GM23338 (cell line): ENCODE results near the gene CALML3. TPM values are rescaled to one million over a fixed set of nuclear protein-coding genes. Genes with fewer than 3 reads are reported as not detected.

ENCODE experiments used
- ATAC-seq: fragments of 200-7000 bp; cut with Tn5 transposase; 3 replicates; pipeline ENCODE4 v1.9.1; 2020
- DNase-seq: peaks from one replicate; pipeline ENCODE4 v3.0.0-alpha.2; 2015; ENCODE audit warnings: low spot score
- H2AFZ ChIP-seq: fragments of 200-600 bp; sonication (generic); 2 replicates; pipeline ENCODE4 v1.8.0; 2016; ENCODE audit warnings: antibody characterized with exemption, mild to moderate bottlenecking, moderate library complexity
- H3F3A ChIP-seq: fragments of 200-600 bp; sonication (generic); replicated peaks from 2 replicates; pipeline ENCODE4 v1.8.0; 2017; ENCODE audit warnings: antibody characterized with exemption, mixed run types, low read depth
- H3K27ac ChIP-seq: fragments of 200-600 bp; sonication (generic); 2 replicates; pipeline ENCODE4 v1.6.1; 2016; ENCODE audit warnings: low read depth
- H3K27me3 ChIP-seq: fragments of 200-600 bp; sonication (generic); 2 replicates; pipeline ENCODE4 v1.8.0; 2016; ENCODE audit warnings: mild to moderate bottlenecking, mixed run types, moderate library complexity; ENCODE audit not compliant: insufficient read depth
- H3K36me3 ChIP-seq: fragments of 200-600 bp; sonication (generic); 2 replicates; pipeline ENCODE4 v1.8.0; 2016; ENCODE audit warnings: mild to moderate bottlenecking; ENCODE audit not compliant: insufficient read depth
- H3K4me1 ChIP-seq: fragments of 200-600 bp; sonication (generic); 2 replicates; pipeline ENCODE4 v1.8.0; 2016; ENCODE audit warnings: mild to moderate bottlenecking, moderate library complexity; ENCODE audit not compliant: insufficient read depth
- H3K4me2 ChIP-seq: fragments of 200-600 bp; sonication (generic); 2 replicates; pipeline ENCODE4 v1.7.1; 2017; ENCODE audit warnings: mixed run types
- H3K4me3 ChIP-seq: fragments of 200-600 bp; sonication (generic); 2 replicates; pipeline ENCODE4 v1.6.1; 2016; ENCODE audit warnings: mixed run types
- H3K79me2 ChIP-seq: fragments of 200-600 bp; sonication (generic); replicated peaks from 2 replicates; pipeline ENCODE4 v1.8.0; 2017; ENCODE audit warnings: mild to moderate bottlenecking; ENCODE audit not compliant: insufficient read depth
- H3K9me2 ChIP-seq: fragments of 200-600 bp; sonication (generic); 2 replicates; pipeline ENCODE4 v1.8.0; 2017; ENCODE audit not compliant: insufficient read depth
- H4K20me1 ChIP-seq: fragments of 200-600 bp; sonication (generic); replicated peaks from 2 replicates; pipeline ENCODE4 v1.8.0; 2017; ENCODE audit warnings: mild to moderate bottlenecking; ENCODE audit not compliant: insufficient read depth
- H3K27ac Mint-ChIP-seq: 2 replicates; pipeline ENCODE4 v1.8.0; 2020; ENCODE audit warnings: inconsistent platforms, mild to moderate bottlenecking, moderate library complexity, mixed read lengths
- H3K27me3 Mint-ChIP-seq: 3 replicates; pipeline ENCODE4 v1.8.0; 2022; ENCODE audit warnings: low read depth, mild to moderate bottlenecking, moderate library complexity, mixed read lengths, inconsistent platforms; ENCODE audit not compliant: insufficient read depth, poor library complexity
- H3K36me3 Mint-ChIP-seq: 3 replicates; pipeline ENCODE4 v1.8.0; 2021; ENCODE audit warnings: low read depth, mild to moderate bottlenecking, inconsistent platforms, moderate library complexity, mixed read lengths
- H3K4me1 Mint-ChIP-seq: 3 replicates; pipeline ENCODE4 v1.8.0; 2020; ENCODE audit warnings: mild to moderate bottlenecking, inconsistent platforms, mixed read lengths
- H3K4me3 Mint-ChIP-seq: 3 replicates; pipeline ENCODE4 v1.8.0; 2021; ENCODE audit warnings: moderate library complexity, mild to moderate bottlenecking, inconsistent platforms, mixed read lengths
- H3K9me3 Mint-ChIP-seq: 3 replicates; pipeline ENCODE4 v1.8.0; 2020; ENCODE audit warnings: moderate library complexity, mild to moderate bottlenecking, inconsistent platforms, mixed read lengths
- CREB1 ChIP-seq: fragments of 250-450 bp; sonication (Bioruptor Pico); IDR thresholded peaks from 2 replicates; pipeline ENCODE4 v1.5.0; 2020; ENCODE audit warnings: low read depth, mild to moderate bottlenecking, moderate library complexity
- ETS1 ChIP-seq: IDR thresholded peaks from 2 replicates; pipeline ENCODE4 v1.6.1; 2016; ENCODE audit warnings: antibody characterized with exemption
- EZH2 ChIP-seq: fragments of 200-600 bp; sonication (generic); IDR thresholded peaks from one replicate; pipeline ENCODE4 v1.8.0; 2017; ENCODE audit warnings: antibody characterized with exemption, mild to moderate bottlenecking, low read depth; ENCODE audit not compliant: unreplicated experiment
- EZH2phosphoT487 ChIP-seq: fragments of 200-600 bp; sonication (generic); IDR thresholded peaks from one replicate; pipeline ENCODE4 v1.8.1; 2018; ENCODE audit warnings: antibody characterized with exemption; ENCODE audit not compliant: unreplicated experiment
- JUNB ChIP-seq: IDR thresholded peaks from one replicate; pipeline ENCODE4 v1.6.1; 2016; ENCODE audit warnings: antibody characterized with exemption; ENCODE audit not compliant: unreplicated experiment
- NANOG ChIP-seq: IDR thresholded peaks from 2 replicates; pipeline ENCODE4 v1.6.1; 2016; ENCODE audit warnings: antibody characterized with exemption, borderline replicate concordance
- POLR2AphosphoS5 ChIP-seq: IDR thresholded peaks from 2 replicates; pipeline ENCODE4 v1.6.1; 2016; ENCODE audit warnings: antibody characterized with exemption, low read depth
- STAT1 ChIP-seq: IDR thresholded peaks from one replicate; pipeline ENCODE4 v1.6.1; 2016; ENCODE audit warnings: antibody characterized with exemption; ENCODE audit not compliant: unreplicated experiment
- ZNF331 ChIP-seq: fragments of 250-450 bp; sonication (Bioruptor Pico); IDR thresholded peaks from 2 replicates; pipeline ENCODE4 v1.5.0; 2020; ENCODE audit warnings: low read depth, mild to moderate bottlenecking, moderate library complexity
- ZNF462 ChIP-seq: fragments of 250-450 bp; sonication (Bioruptor Pico); IDR thresholded peaks from 2 replicates; pipeline ENCODE4 v1.5.0; 2020; ENCODE audit warnings: mild to moderate bottlenecking, moderate library complexity
- polyA plus RNA-seq: library from polyadenylated mRNA; unstranded; fragments of >200 nt; fragmentation: Nextera tagmentation; extraction: Ambion mirVana; gene quantifications from 2 replicates; pipeline ENCODE4 v1.2.1, GENCODE V29; 2016
- total RNA-seq: library from RNA; depleted of rRNA; stranded (reverse); fragments of >200 nt; shearing (Covaris generic); gene quantifications from 2 replicates; pipeline ENCODE4 v1.2.3, GENCODE V29; 2014
- TF ChIP-seq, protein P1 (sequence below): IDR thresholded peaks from one replicate; pipeline ENCODE4 v1.6.1; 2018; ENCODE audit warnings: antibody characterized with exemption; ENCODE audit not compliant: unreplicated experiment

CALML3 gene
- total and polyA plus RNA-seq, 2 experiments from 2014 or later = not detected

DNA sequence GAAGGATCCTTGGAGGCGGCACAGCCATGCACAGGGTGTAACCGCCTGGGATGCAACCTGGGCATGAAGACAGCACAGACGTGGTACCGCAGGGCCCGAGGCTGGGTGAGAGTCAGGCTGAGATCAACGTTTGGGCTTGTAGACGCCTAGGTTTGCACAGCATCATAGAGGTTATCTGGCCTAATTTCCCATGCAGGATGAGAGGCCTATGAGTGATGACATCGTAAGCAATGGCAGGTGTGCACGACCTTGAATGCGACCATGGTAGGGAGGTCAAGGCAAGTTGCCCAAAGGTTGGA is 7.5 kb downstream of the CALML3 start:
- Mint-ChIP-seq H3K27me3 (peaks cover 12% of the 10 kb centered on the region), H3K4me3 (no peak overlapping the region), H3K9me3 (peaks cover 3% of the 10 kb centered on the region; the same call in 2 of the 3 replicates), H3K4me1 (peaks cover 3% of the 10 kb centered on the region), H3K36me3 (no peaks in the 10 kb centered on the region), H3K27ac (no peak overlapping the region)
- Histone ChIP-seq H3K9me2 (no peaks in the 10 kb centered on the region), H3K27ac (no peak overlapping the region), H3K27me3 (no peaks in the 10 kb centered on the region), H3K79me2 (no peaks in the 10 kb centered on the region), H4K20me1 (no peaks in the 10 kb centered on the region), H3K4me2 (no peak overlapping the region), H3K36me3 (no peaks in the 10 kb centered on the region), H3F3A (no peaks in the 10 kb centered on the region), H2AFZ (no peak overlapping the region), H3K4me1 (no peaks in the 10 kb centered on the region), H3K4me3 (no peak overlapping the region)
- TF ChIP-seq ZNF331 = no peak
- no peak for TF ChIP-seq ZNF462 (CRISPR knock-in tag)
- TF ChIP-seq EZH2phosphoT487 = no peak
- no peak for TF ChIP-seq STAT1
- TF ChIP-seq JUNB = no peak
- TF ChIP-seq POLR2AphosphoS5 = no peak
- ATAC-seq = no peak
- DNase-seq = no peak

DNA sequence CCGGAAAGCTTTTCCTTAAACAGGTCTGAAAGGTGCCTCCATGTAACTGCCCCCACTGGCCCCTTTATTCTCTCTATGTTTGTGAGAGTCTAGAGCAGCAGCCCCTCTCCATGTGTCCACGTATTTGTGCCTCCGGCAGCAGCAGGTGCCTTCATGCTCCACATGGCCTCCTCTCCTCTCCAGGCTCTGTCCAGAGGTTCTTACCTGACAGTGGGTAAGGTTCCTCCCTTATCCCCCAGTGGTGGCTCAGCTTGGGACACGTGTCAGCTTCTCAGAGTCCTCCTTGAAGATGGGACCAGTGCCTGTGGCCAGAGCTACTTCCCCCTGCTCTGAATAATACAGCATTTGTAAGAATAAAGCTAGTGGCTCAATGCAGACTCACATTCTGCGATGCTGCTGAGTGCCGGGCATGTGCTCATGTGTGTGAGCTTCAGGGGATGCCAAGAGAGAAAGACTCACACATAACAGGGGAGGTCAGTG is 7.9 kb downstream of the CALML3 start:
- Mint-ChIP-seq H3K27ac (no peak overlapping the region), H3K27me3 (peaks cover 10% of the 10 kb centered on the region), H3K9me3 (peaks cover 3% of the 10 kb centered on the region; the same call in 2 of the 3 replicates), H3K4me1 (peaks cover 3% of the 10 kb centered on the region), H3K36me3 (no peaks in the 10 kb centered on the region), H3K4me3 (no peak overlapping the region)
- Histone ChIP-seq H4K20me1 (no peaks in the 10 kb centered on the region), H3K4me2 (no peak overlapping the region), H2AFZ (no peak overlapping the region), H3K27ac (no peak overlapping the region), H3K4me1 (no peaks in the 10 kb centered on the region), H3K27me3 (no peaks in the 10 kb centered on the region), H3F3A (no peaks in the 10 kb centered on the region), H3K4me3 (no peak overlapping the region), H3K79me2 (no peaks in the 10 kb centered on the region), H3K36me3 (no peaks in the 10 kb centered on the region), H3K9me2 (no peaks in the 10 kb centered on the region)
- ATAC-seq (no peak), DNase-seq (no peak)
- TF ChIP-seq STAT1 (no peak), EZH2 (no peak), NANOG (no peak), JUNB (no peak), CREB1 (CRISPR knock-in tag) (no peak), ETS1 (no peak), POLR2AphosphoS5 (no peak)
- TF ChIP-seq, protein P1, sequence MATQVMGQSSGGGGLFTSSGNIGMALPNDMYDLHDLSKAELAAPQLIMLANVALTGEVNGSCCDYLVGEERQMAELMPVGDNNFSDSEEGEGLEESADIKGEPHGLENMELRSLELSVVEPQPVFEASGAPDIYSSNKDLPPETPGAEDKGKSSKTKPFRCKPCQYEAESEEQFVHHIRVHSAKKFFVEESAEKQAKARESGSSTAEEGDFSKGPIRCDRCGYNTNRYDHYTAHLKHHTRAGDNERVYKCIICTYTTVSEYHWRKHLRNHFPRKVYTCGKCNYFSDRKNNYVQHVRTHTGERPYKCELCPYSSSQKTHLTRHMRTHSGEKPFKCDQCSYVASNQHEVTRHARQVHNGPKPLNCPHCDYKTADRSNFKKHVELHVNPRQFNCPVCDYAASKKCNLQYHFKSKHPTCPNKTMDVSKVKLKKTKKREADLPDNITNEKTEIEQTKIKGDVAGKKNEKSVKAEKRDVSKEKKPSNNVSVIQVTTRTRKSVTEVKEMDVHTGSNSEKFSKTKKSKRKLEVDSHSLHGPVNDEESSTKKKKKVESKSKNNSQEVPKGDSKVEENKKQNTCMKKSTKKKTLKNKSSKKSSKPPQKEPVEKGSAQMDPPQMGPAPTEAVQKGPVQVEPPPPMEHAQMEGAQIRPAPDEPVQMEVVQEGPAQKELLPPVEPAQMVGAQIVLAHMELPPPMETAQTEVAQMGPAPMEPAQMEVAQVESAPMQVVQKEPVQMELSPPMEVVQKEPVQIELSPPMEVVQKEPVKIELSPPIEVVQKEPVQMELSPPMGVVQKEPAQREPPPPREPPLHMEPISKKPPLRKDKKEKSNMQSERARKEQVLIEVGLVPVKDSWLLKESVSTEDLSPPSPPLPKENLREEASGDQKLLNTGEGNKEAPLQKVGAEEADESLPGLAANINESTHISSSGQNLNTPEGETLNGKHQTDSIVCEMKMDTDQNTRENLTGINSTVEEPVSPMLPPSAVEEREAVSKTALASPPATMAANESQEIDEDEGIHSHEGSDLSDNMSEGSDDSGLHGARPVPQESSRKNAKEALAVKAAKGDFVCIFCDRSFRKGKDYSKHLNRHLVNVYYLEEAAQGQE = no peak
